ENCODE measurements around the gene GMDS.

- TF ChIP-seq, protein P1, sequence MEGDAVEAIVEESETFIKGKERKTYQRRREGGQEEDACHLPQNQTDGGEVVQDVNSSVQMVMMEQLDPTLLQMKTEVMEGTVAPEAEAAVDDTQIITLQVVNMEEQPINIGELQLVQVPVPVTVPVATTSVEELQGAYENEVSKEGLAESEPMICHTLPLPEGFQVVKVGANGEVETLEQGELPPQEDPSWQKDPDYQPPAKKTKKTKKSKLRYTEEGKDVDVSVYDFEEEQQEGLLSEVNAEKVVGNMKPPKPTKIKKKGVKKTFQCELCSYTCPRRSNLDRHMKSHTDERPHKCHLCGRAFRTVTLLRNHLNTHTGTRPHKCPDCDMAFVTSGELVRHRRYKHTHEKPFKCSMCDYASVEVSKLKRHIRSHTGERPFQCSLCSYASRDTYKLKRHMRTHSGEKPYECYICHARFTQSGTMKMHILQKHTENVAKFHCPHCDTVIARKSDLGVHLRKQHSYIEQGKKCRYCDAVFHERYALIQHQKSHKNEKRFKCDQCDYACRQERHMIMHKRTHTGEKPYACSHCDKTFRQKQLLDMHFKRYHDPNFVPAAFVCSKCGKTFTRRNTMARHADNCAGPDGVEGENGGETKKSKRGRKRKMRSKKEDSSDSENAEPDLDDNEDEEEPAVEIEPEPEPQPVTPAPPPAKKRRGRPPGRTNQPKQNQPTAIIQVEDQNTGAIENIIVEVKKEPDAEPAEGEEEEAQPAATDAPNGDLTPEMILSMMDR (conservative IDR thresholded peaks at IDR 0.05 in 1 of 2, IDR thresholded peaks at IDR 0.05 in 1 of 2; ENCODE audit: low read depth in 1 of 2, low read length in 2 of 2), result no peak
- TF ChIP-seq EZH2 (IDR thresholded peaks at IDR 0.05; ENCODE audit: low read length, missing control alignments), result no peak
Observed at GRCh38 chr6:1616701-1617463, 628.5 kb downstream of the GMDS start.

Measured in fibroblast of lung (primary cell).